ENCODE measurements around the gene DLX3. TPM values are rescaled to one million over a fixed set of nuclear protein-coding genes. Genes with fewer than 3 reads are reported as not detected.
"Not testable (repeated sequence)": the region's sequence is repeated elsewhere in the genome, so short reads cannot be mapped to it uniquely, and the experiment has no call there.

DLX3 gene
- not detected for total RNA-seq
- long read RNA-seq = 0 reads

DNA sequence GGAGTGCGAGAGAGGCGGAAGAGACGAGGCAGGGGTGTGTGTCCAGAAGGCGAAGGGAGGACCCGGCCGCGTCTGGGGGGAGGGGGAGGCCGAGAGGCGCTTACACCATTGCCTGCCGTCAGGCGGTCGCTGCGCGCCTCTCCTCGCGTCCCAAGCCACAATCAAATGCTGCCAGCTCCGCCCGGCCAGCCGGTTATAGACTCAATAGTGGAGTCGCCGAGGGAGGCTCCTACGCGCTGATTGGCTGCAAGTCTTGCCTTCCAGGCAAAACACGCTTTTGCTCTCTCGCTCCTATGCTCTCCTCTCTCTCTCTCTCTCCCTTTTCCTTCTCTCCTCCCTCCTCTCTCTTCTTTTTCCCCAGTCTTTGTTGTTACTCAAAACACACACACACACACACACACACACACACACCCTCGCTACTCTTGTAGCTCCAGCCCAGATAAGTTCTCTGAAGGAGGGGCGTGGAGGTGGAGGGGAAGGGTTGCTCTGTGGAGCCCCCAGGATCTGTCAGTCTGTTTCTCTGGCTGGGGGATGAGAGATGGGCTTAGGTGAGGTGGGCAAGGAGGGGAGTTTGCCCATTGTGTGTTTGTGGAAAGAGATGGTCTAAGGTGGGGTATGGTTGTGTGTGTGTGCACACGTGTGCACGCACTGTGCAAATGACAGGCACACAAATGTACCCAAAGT is at the start of gene DLX3:
TSS of gene DLX3 (minus strand) at position 170 of the 684 bp plus-strand sequence. CDS start 226 bp downstream, outside the sequence.
- DNase-seq (ENCODE audit: missing footprints) = peak; percentile 85
- intact Hi-C loops (cut with DNase I) = loop anchor here (5.0 kb wide), 2 partner anchors 43 to 288 kb away; partner anchors contain the start of gene SLC35B1
- ATAC-seq = peak; percentile 47

DNA sequence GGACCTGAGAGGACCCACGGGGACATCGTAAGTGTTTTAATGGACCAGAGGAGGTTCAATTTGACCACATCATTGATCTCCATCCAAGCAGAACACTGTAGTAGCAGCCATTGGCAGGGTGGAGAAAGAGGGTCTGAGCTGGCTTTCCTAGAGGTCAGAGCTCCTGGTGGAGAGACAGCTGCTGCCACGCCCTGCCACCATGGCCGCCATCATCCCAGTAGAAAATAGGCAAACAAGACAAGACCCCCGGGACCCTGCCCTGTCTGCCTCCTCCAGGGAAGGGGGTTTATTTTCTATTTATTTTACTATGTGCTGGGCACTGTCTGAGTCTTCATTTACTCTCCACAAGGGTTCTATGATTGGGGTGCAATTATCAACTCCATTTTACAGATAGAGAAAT is 49.5 kb upstream of the DLX3 start:
- intact Hi-C loops (cut with DNase I) = no loop called here
- peak; percentile 60 for DNase-seq (ENCODE audit: missing footprints)
- no peak for ATAC-seq

DNA sequence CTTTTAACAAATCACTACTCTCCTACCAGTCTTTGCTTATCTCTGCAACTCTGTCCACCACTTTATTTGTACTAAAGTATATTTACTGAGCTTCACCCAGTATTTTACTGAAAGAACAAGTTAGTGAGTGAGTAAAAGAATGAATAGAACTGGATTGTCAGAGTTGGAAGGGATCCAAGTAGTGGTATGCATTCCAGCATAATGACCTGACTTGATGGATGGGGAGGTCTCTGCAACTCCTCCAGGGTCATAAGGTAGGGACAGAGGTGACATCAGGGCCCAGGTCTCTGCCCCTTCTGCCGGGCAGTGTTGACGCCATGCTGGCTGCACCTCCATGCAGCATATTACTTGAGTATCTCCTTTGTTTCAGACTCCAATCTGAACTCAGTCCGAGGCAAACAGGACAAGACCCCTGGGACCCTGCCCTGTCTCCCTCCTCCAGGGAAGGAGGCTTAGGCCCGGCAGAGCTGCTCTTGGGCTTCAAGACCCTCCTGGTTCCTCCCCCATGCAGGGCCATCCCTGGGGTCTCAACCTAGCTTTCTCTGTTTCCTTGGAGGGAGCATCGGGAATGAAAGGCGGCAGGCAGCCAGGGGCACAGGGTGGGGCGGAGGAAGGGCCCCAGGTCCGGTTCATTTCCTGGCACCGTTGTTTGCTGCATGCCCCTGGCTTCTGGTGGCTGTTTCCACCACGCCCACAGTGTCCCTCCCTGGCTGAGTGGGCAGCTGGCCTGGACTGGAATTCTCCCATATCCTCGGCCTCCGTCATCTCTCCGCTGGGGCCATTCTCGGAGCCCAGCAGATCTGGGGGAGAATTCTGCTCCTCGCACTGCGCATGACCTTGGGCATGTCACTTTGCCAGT is 48.5 kb upstream of the DLX3 start:
- ATAC-seq (no peak), DNase-seq (ENCODE audit: missing footprints) (peak; percentile 53)
- intact Hi-C loops (cut with DNase I) = no loop called here

DNA sequence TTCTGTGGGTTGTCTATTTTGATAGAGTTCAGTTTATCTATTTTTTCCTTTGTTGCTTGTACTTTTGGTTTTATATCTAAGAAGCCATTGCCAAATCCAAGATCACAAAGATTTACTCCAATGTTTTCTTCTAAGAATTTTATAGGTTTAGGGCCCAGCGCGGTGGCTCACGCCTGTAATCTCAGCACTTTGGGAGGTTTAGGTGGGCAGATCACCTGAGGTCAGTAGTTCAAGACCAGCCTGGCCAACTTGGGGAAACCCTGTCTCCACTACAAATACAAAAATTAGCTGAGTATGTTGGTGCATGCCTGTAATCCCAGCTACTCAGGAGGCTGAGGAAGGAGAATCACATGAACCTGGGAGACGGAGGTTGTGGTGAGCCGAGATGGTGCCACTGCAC is 47.2 kb upstream of the DLX3 start:
- no peak for ATAC-seq
- DNase-seq (ENCODE audit: missing footprints) = no peak
- intact Hi-C loops (cut with DNase I) = no loop called here

DNA sequence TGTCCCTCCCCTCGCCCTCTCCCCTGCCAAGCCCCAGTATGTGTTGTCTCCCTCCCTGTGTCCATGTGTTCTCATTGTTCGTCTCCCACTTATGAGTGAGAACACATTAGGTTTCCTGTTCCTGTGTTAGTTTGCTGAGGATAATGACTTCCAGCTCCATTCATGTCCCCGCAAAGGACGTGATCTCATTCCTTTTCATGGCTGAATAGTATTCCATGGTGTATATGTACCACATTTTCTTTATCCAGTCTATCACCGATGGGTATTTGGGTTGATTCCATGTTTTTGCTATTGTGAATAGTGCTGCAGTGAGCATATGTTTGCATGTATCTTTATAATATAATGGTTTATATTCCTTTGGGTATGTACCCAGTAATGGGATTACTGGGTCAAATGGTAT is 45.5 kb upstream of the DLX3 start:
- ATAC-seq; DNase-seq (ENCODE audit: missing footprints); intact Hi-C loops (cut with DNase I): not testable (repeated sequence)

DNA sequence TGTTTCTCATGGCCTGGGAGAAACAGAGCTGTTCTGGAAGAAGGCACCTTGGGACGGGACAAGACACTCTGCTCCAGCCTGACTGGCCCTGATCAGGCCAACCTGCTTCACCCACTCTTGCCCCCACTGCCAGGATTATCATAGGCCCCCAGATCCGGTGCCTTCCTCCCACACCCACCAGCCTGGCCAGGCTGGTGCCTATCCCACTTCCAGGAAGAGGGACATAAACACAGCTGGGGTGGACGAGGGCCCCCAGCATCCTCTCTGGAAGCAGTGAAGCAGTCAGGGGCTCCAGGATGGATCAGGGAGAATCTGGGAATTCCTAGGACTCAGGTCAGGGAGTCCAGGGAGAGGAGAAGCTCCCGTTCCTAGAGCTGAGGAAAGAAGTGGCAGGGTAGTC is 44.0 kb upstream of the DLX3 start:
- DNase-seq (ENCODE audit: missing footprints) (peak; percentile 1), ATAC-seq (no peak)
- intact Hi-C loops (cut with DNase I) = no loop called here

DNA sequence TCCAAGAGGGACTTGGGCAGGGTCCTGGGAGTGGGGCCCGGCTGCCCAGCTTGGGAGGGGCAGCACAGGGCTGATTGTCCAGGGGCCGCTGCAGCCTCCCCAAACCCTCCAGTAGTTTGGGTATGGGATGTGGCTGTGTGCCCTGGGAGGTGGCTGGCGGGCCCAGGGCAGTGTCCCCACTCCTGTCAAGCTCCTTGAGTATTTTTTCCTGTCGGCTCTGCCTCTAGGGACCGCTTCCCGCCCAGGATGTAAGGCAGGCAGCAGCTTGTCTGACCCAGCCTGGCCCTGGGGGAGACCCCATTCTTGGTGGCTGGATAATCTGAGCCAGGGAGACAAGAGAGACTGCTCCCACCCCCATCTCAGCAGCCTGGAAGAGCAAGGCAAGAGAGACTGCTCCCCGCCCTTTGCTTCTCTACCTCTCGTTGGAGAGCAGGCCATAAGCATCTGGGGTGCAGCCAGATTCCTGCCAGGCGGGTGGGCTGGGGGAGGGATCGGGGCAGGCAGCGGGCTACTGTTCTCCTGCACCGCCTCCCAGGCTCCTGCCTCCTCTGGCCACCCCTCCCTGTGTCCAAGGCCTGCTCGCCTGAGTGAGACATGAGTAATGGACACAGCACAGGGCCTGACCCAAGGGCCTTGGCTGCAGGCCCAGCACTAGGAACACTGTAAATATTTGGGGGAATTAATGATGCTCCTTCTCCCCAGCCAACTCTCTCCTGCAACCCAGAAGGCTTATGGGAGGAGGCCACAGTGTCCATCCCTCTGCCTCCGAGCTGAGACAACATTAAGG is 42.5 kb upstream of the DLX3 start:
- intact Hi-C loops (cut with DNase I) = no loop called here

DNA sequence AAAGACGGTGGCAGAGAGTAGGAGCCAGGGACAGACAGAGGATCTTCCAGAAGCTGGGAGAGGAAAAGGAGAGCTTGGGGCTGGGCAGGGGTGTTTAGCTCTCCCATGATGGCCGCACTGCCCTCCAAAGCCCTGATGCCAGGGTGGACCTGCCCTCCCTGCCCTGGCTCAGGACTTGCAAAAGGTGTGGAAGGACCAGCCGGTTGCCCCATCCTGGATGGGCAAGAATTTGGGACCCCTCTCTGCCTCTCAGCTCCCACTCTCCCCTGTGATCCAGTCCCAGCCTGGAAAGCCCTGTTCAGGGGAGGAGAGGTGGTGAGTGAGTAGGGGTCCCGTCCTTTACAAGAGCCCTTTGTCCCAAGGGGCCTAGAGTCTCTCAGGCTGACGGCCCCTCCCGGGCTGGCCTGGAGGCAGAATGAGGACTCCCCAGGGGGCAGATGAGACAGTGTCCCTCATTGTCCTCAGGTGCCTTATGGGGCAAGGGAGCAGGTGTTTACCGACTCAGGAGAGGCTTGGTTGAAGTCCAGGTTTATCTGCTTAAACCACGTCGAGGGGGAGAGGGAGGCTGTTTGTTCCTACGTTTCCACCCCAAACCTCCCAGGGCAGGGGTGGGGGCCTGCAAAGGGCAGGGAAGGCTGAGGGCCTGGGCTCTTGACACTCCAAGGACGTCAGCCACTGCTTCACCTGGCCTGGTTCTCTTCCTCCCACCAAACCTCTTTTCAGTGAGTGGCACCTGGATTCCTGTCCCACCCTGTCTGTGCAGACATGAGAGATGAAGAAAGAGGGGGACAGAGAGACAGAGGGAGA is 41.6 kb upstream of the DLX3 start:
- intact Hi-C loops (cut with DNase I) = no loop called here
- DNase-seq (ENCODE audit: missing footprints) = no peak
- ATAC-seq = no peak

More for the DNA sequence above, 42.5 kb upstream of the DLX3 start:
- no peak for DNase-seq (ENCODE audit: missing footprints)
- ATAC-seq = peak; percentile 44

DNA sequence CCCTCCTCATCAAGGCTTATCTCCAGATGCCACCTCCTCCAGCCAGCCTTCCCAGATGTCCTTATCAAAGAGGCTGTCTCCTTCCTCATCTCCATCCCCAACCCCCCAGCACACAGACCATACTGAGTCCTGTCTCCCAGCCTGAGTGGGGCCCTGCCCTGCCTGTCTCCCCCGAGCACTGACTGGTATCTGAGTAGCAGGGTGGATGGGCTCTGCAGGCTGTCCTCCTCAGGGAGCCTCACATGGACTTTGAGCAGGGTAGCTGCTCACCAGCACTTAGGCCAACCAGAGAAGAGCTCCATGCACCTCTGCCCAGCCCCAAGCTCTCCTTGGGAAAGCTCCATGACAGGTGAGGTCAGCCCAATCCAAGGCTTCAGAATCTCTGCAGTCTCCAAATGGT is 40.9 kb upstream of the DLX3 start:
- intact Hi-C loops (cut with DNase I) = no loop called here
- ATAC-seq = no peak

DNA sequence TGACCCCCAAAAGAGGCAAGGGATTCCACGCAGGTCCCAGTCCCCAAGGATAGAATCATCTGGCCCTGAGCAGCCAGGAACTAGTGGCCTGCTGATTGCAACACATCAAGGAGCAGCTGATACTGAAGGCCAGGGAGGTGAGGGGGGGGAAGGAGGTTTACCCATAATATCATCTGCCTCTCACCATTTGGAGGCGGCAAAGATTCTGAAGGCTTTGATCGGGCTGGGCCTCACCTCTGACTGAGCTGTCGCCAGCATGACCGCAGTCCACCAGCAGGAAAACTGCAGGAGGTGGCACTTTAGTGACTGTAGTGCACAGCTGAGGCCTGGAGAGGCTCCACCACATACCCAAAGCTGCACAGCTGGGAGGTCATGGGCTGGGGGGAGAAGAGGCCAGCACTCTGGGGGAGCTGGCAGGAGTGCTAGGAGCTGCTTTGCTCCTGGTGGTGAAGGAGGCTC is 40.4 kb upstream of the DLX3 start:
- intact Hi-C loops (cut with DNase I) = no loop called here
- DNase-seq (ENCODE audit: missing footprints) (peak; percentile 48), ATAC-seq (no peak)

More for the DNA sequence above, 40.9 kb upstream of the DLX3 start:
- DNase-seq (ENCODE audit: missing footprints) = no peak

DNA sequence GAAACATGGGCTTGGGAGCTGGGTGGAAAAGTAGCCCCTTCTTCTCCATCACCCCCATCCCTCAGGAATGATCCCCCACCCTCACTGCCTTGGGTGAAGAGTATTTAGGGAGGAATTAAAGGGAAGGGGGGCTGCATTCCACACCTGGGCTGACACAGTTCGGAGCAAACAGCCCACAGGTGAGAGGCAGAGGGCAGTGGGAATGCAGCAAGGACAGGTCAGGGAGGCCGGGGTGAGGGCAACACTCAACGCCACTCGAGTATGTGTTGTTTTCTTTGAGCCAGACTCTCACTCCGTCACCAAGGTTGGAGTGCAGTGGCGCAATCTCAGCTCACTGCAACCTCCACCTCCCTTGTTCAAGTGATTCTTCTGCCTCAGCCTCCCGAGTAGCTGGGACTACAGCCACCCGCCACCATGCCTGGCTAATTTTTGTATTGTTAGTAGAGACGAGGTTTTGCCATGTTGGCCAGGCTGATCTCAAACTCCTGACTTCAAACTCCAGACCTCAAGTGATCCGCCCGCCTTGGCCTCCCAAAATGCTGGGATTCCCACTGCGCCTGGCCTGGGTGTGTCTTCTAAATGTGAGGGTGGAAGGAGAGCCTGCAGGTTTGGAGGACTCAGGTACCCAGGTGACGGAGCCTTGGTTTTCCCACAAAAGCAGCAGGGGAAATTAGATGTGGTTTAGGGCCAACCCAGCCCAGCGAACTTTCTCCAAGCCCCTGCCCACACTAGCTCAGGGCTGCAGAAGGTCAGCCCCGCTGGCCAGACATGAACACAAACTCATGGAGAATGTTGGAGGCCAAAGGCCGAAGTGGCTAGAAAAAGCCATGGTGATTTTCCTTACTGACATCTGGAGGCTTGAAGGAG is 39.7 kb upstream of the DLX3 start:
- ATAC-seq = no peak
- intact Hi-C loops (cut with DNase I) = no loop called here
- DNase-seq (ENCODE audit: missing footprints) = no peak

DNA sequence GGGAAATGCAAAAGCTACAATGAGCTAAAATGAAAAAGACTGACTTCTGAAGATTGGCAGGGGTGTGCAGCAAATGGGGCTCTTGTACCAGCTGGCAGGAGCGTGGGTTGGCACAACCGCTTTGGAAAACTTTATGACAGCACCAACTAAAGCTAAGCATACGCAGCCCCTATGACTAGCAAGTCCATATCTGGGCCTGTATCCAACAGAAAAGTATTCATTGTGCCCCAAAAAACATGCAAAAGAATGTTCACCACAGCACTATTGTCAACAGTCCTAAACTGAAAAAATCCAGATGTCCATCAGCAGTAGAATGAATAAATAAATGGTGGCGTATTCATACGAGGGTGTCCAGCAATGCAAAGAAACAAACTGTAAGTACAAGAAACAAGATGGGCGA is 38.3 kb upstream of the DLX3 start:
- no peak for DNase-seq (ENCODE audit: missing footprints)
- ATAC-seq = no peak
- intact Hi-C loops (cut with DNase I) = no loop called here

DNA sequence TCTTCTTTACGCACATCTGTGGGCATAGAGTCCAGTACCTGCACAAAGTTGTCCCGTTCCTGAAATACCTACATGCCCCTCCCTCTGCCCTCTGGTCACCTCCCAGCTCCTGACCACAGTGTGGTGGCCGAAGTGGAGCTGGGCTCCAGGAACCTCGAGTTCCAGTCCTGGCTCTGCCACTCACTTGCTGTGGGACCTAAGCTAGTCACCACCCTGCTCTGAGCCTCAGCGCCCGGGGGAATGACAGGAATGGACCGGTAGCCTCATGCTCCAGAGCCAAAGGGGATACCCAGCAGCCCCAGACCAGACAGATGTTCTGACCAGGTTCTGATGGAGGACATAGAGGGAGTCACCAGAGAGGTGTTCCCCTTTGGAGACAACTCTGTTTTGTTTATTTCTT is 34.2 kb upstream of the DLX3 start:
- ATAC-seq = no peak

DNA sequence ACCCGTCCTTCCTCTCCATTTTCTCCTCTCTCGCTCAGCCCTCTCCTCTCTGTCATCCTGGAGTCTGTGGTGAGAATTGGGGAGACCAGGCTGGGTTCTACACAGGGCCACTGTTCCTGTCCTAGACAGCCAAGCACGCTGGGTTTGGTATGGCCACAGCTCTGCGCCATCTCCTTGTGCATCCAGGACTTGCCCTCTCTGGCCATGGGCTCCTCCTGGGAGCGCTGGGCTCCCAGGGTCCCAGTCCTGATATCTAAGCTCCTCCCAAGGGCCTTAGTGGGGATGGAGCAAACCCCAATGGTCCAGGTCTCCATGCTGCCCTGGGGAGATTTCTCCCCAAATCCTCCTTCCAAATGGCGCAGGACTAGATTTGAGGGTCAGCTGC is 33.7 kb upstream of the DLX3 start:
- DNase-seq (ENCODE audit: missing footprints) (no peak), ATAC-seq (no peak)
- intact Hi-C loops (cut with DNase I) = loop anchor here (10.0 kb wide), 1 partner anchor 266 kb away; no protein-coding TSS in a partner anchor

More for the DNA sequence above, 34.2 kb upstream of the DLX3 start:
- intact Hi-C loops (cut with DNase I) = loop anchor here (10.0 kb wide), 1 partner anchor 266 kb away; no protein-coding TSS in a partner anchor
- no peak for DNase-seq (ENCODE audit: missing footprints)

DNA sequence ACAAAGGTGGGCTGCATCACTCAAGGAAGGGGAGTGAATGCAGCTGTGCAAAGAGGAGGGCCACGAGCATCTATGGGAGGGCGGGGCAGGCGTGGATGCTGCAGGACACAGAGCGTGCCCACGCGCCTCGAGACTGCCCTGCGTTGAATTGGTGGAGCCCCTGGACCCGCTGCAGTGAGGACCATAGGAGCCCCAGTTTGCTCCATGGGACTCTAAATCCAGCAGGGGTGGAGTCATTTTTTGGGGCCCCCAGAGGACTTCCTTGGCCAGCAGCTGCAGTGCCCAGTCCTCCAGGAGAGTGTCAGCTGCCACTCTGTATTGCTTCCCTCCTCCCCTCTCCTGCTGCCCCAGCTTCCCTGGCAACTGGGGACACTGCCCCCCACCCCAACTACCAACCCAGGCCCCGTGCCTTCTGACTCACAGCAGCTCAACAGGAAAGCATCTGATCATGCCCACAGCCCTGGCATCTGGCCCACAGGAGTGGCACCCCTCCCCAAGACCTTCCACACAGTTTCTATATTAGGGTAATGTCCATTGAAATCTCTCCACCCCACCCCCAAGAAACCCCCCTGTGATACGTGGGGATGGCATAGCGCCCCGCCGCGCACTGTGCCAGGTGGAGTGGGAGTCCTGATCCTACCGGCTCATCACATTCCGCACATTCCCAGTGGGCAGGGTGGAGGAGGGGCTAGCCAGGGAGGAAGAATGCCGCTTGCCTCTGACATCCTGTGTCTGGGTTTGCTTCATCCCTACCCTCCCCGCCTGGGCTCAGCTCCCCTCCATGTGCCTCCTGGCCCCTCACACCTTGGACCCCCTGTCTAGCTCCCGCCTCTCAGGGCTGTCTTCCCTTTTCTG is 33.1 kb upstream of the DLX3 start:
- DNase-seq (ENCODE audit: missing footprints) (no peak), ATAC-seq (no peak)
- intact Hi-C loops (cut with DNase I) = loop anchor here (1.0 to 10.0 kb wide), 3 partner anchors 27 to 267 kb away; no protein-coding TSS in a partner anchor

DNA sequence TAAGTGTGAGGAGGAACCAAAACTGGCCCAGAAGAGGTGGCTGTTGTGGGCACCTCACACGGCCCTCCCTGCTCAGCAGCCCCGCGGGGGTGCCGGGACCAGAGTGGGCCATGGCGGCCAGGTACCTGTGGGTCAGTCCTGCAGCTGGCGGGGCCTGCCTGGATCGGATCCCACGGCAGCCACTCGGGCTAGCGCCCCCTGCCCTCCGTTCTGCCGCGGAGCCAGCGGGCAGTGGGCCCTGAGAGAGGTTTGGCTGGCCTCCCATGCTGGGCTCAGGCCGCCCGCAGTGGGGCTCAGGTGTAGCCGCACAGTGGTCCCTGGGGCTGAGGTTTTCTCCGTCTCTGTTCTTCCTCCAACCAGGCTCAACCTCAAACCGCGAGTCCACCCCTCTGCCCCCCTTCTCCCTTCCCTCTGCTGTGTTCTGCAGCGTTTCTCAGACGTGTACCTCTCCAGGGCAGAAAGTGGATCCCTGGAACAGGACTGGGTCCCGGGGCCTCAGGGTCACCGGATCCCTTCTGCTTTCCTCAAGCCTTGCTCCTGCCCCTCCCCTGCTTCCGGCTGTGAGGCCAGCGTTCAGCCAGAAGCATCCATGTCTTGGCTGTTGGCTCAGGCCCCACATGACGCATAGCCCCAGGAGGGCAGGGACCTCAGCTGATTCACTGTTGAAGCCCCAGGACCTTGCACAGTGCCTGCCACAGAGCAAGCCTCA is 32.3 kb upstream of the DLX3 start:
- peak; percentile 47 for ATAC-seq
- intact Hi-C loops (cut with DNase I) = loop anchor here (1.0 to 10.0 kb wide), 3 partner anchors 28 to 267 kb away; no protein-coding TSS in a partner anchor
- no peak for DNase-seq (ENCODE audit: missing footprints)
